Left lobe of liver (tissue), 2 donors: ENCODE measurements around the gene NUTM1. TPM values are rescaled to one million over a fixed set of nuclear protein-coding genes. Genes with fewer than 3 reads are reported as not detected.

ENCODE experiments used
- ATAC-seq: fragments of 200-7000 bp; cut with Tn5 transposase; one replicate; pipeline ENCODE4 v1.9.1; 2020; ENCODE audit warnings: mild to moderate bottlenecking, moderate library complexity
- DNase-seq: peaks from one replicate; pipeline ENCODE4 v3.0.0-alpha.2; 2020; ENCODE audit warnings: low spot score
- total RNA-seq: library from RNA; stranded (reverse); gene quantifications from one replicate; pipeline ENCODE4 v1.2.1, GENCODE V29; 2021
- donor health status: DM: no; HTN: no; CAD: no; lungs with moderate emphysema.
- donor health status: DM: no; HTN: yes; CAD: no.

Gene NUTM1, protein sequence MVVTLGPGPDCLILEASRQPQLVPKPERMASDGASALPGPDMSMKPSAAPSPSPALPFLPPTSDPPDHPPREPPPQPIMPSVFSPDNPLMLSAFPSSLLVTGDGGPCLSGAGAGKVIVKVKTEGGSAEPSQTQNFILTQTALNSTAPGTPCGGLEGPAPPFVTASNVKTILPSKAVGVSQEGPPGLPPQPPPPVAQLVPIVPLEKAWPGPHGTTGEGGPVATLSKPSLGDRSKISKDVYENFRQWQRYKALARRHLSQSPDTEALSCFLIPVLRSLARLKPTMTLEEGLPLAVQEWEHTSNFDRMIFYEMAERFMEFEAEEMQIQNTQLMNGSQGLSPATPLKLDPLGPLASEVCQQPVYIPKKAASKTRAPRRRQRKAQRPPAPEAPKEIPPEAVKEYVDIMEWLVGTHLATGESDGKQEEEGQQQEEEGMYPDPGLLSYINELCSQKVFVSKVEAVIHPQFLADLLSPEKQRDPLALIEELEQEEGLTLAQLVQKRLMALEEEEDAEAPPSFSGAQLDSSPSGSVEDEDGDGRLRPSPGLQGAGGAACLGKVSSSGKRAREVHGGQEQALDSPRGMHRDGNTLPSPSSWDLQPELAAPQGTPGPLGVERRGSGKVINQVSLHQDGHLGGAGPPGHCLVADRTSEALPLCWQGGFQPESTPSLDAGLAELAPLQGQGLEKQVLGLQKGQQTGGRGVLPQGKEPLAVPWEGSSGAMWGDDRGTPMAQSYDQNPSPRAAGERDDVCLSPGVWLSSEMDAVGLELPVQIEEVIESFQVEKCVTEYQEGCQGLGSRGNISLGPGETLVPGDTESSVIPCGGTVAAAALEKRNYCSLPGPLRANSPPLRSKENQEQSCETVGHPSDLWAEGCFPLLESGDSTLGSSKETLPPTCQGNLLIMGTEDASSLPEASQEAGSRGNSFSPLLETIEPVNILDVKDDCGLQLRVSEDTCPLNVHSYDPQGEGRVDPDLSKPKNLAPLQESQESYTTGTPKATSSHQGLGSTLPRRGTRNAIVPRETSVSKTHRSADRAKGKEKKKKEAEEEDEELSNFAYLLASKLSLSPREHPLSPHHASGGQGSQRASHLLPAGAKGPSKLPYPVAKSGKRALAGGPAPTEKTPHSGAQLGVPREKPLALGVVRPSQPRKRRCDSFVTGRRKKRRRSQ
- not detected for total RNA-seq

DNA sequence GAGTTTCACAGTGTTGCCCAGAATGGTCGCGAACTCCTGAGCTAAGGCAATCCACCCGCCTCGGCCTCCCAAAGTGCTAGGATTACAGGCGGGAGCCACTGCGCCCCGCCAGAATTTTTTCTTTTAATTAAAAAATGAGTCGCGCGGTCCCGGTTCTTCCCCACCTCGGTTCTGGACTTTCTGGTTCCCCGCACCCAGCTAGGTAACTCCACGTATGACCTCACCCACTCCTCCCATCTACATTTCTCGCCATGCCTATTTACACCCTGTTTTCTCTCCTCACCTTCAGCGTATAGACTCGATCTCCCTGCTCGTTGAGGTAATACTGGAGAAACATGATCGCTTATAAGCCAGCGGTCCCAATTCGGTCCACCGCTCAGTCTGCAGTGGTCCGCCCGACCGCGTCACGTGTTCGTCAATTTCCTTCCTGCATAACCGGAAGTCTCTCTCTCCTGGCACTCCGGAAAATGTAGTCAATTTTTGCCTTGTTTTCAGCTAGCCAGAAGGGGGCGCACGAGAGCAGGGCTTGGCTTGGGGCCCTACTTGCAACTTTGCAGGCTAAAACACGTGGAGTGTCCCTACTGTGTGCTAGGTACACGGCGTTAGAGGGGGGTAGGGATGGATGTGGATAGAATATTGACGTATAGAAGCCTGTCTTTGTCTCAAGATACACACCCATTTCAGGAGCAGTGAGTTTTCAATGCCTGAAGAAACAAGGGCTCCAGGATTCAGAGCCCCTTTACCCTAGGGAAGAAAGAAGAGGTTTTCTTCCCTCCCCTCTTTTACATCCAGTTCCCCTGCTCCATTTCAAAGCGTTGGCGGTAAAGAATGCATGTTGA, at the start of gene NUTM1, which contains the start of gene NOP10:
Gene NUTM1 (plus strand): TSS at position 579 of the 839 bp plus-strand sequence. CDS start 382 bp downstream, outside the sequence.
Gene NOP10 (minus strand): TSS at position 400 of the 839 bp plus-strand sequence. CDS start 63 bp downstream, at position 337.
- DNase-seq (peak; percentile 92), ATAC-seq (peak; percentile 98)

DNA sequence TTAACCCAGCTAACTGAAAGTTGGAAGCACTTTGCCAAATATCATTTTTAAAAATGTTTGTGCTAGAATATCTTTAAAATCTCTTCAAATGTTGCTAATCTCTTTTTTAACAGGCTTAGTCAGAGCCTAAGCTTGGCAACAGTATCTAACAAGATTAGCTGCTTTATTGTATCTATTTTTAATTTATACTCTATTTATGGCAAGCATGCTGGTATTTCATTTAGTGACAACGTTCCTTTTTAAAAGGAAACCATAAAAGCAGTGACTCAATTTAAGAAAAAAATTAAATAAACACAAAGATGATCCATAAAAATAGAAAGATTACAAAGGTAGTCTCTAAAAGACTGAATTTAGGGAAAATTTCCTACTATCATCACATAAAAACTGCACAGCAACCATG, 46.1 kb upstream of the NUTM1 start:
- DNase-seq, result no peak
- ATAC-seq, result no peak

DNA sequence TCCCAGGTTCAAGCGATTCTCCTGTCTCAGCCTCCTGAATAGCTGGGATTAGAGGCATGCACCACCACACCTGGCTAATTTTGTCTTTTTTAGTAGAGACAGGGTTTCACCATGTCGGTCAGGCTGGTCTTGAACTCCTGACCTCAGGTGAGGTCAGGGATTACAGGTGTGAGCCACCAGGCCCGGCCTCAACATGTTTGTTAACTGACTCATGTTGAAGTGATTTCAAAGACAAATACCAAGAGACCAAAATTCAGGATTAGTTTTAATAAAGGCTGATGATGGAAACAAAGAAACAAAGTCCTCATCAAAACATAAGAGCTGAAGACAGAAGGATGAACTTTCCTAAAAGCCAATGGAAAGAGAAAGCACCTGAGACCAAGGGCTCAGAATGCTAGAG, 42.1 kb upstream of the NUTM1 start:
- DNase-seq (no peak), ATAC-seq (no peak)

DNA sequence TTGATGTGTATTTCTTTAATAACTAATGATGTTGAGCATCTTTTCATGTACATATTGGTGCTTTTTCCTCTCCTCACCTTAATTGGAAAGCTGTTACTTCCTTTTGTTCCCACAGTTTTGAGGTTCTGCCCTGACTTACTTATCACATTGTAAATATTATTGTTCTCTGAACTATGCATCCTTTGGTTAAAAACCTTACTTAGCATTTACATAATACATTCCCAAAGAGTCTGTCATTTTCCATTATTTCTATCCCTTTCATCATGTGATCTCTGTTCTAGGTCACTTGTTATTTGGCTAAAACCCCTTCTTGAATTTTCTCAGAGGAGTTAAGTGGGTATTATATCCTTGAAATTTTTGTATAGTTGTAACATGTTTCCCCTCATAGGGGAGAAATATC, 38.5 kb upstream of the NUTM1 start:
- ATAC-seq, result no peak

DNA sequence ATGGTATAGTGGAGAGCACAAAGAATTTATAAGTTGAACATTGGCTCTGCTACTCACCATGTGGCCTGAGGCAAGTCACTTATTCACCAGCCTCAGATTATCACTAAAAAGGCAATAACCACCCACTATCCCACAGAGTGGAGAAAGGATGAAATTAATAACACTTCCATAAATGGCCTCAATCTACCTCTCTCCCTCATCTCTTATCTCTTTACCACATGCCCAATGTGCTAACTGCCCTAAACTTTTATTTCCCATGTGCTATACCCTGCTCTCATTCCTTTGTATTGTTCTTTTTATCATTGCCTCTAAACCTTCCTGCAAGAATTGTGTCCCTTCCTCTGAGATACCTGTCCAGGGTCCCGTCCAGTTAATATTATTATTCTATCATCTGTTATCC, 31.6 kb upstream of the NUTM1 start:
- DNase-seq, result no peak
- no peak for ATAC-seq

More for the DNA sequence above, 38.5 kb upstream of the NUTM1 start:
- no peak for DNase-seq

DNA sequence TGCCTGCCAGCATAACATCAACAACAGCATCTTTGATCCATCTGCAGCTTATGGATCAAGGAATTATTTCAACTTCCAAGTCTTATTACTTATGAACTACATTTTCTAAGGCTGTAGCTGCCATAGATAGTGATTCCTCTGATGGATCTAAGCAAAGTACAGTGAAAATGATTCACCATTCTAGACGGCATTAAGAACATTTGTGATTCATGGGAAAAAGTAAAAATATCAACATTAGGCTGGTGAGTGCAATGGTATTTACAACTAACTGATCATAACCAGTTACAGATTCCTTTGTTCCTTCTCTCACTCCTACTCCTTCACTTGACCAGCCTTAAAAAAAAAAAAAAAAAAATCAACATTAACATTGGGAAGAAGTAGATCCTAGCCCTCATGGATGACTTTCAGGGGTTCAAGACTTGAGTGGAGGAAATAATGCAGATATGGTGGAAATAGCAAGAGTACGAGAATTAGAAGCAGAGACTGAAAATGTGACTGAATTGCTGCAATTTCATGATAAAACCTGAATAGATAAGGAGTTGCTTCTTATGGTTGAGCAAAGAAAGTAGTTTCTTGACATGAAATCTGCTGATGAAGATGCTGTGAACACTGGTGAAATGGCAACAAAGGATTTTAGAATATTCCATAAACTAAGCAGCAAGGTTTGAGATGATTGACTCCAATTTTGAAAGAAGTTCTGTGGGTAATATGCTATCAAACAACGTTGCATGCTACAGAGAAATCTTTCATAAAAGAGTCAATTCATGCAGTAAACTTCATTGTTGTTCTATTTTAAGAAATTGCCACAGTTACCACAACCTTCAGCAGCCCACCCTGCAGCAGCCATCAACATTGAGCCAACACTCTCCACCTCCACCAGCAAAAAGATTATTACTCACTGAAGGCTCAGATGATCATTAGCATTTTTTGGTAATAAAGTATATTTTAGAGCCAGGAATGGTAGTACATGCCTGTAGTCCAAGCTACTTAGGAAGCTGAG, 28.3 kb upstream of the NUTM1 start:
- DNase-seq, result no peak
- no peak for ATAC-seq

DNA sequence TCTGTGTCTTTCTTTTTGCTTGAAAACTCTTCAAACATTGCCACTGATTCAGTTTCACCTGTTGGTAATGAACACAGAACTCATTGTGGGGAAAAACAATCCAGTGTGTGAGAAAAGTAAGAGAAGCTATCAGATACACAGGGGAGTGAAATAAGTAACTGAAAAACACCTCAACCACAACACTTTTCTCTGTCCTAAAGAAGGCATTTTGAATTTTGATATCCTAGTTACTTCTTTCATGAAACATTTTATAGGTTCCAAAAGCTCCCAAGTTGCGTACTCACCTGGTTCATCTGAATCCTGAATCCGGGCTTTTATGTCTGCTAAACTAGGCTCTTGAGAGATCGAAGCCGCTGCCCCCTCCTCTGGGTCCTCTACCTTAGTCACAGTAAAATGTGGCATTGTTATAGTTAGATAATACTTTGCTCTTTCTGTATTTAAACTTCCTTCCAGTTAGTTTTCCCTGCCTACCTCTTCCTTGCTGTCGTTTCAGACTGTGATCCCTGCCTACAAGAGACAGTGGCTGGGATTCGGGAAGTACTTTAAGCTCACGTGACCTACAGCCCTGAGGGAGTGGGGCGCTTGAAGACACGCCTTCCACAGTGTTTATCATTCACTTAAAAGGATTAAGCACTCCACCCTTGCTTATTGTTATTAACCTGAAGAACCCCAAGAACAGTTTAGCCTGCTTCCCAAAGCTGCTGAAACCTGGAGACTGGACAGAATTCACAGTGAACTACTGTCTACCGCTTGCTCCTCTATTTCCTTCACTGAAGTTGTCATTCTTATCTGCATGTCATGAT, 24.6 kb upstream of the NUTM1 start:
- peak; percentile 98 for ATAC-seq
- DNase-seq, result peak; percentile 74

DNA sequence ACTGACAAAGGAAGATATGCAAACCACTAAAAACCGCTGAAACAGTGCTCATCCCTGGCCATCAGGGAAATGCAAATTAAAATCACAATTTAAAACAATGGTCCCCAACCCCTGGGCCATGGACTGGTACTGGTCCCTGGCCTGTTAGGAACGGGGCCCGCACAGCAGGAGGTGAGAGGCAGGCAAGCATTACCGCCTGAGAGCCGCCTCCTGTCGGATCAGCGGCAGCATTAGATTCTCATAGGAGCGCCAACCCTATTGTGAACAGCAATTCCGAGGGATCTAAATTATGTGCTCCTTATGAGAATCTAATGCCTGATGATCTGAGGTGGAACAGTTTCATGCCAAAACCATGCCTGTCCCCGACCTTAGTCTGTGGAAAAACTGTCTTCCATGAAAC, 19.9 kb upstream of the NUTM1 start:
- ATAC-seq, result no peak
- DNase-seq, result no peak

DNA sequence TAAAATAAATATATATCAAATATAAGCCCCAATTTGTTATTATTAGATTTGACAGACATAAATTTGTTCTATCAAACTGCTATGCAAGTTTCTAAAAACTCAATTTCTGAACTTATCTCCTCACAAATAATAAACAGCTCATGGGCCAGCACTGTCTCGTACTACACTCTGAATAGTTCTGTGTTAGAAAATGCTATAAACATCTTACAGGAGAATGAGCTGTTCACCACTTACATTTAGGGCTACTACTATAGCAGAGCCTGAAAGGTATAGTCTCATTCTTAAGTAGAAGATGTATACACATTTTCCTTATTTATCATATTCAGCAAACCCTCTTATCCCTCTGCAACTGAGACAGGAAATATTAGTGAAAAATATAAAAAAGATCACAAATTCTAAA, 18.2 kb upstream of the NUTM1 start:
- no peak for ATAC-seq
- no peak for DNase-seq

DNA sequence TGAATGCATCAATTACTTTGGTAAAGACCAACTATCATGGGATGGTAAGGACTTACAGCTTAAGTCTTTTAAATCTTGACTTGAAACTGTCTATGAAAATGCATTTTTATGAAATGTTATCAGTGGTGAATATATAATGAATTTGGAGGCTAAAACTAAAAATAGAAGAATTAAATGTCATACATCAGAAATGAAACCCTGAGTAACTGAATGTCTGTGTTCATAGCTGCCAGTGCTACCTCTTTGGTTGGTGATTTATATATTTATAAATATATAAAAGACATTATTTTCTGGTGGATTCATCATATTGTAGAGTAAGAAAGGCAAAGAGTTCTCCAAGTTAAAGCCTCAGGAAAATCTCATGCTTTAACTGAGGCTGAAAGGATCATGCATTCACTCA, 17.7 kb upstream of the NUTM1 start:
- DNase-seq, result no peak
- no peak for ATAC-seq

DNA sequence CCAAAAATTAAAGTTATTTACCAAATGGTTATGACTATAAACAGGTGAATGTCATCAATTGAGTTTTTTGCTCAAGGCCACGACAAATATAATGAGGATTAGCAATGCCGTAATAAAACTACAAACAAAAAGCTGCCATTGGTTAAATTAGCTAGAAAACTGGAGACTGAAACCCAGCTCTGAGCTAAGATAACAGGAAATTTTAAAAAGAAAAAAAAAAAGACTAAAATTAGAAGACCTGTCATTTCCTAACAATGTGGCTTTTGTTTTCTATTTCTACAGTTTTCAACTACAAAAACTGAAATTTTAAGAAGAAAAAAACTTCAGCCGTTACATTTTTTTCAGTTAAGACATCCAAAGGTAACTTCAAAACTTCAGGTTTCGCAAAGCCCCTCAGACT, 15.2 kb upstream of the NUTM1 start:
- DNase-seq (no peak), ATAC-seq (no peak)

DNA sequence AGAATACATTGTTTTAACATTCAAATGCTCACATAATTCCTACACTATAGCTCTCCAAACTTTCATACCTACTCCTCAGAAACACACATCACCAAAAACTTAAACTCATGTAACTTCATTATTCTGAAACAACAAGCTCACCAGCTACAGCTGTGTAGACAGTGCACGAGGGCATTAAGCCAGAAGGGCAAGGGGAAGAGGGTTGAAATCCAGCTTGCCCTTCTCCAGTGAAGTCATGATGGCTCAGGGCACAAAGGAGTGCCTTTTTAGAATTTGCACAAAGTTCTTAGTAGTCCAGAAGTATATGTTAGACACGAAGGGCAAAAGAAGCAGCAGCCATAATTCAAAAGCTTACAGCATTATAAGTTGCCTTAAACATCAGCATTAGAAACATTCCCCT, 14.1 kb upstream of the NUTM1 start:
- DNase-seq (no peak), ATAC-seq (no peak)

DNA sequence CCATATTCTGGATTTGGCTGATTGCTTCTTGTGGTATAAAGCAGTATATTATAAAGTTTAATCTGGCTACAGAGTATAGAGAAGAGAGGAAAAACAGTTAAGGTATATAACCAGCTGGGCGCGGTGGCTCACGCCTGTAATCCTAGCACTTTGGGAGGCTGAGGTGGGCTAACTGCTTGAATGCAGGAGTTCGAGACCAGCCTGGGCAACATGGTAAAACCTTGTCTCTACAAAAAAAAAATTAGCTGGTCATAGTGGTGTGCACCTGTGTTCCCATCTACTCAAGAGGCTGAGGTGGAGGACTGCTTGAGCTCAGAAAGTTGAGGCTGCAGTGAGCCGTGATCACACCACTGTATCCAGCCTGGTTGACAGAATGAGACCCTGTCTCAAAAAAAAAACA, 12.8 kb upstream of the NUTM1 start:
- DNase-seq (no peak), ATAC-seq (no peak)

DNA sequence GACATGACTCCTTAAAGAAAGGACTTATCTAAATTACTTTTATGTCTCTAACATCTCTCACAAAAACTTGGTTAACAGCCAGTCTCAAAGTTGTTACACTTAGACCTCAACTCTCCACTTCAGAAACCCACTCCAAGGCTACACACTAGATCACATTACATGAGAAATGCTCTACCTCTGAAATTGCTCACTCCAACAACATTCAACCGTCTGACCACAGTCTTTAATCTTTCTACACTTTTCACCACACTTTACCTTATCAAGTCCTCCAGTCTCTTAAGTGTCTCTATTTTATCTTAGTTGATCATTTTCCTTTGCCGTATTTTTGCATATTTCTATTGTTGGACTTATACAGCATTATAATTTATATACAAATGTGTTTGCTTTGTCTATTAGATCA, 11.3 kb upstream of the NUTM1 start:
- DNase-seq (no peak), ATAC-seq (no peak)

DNA sequence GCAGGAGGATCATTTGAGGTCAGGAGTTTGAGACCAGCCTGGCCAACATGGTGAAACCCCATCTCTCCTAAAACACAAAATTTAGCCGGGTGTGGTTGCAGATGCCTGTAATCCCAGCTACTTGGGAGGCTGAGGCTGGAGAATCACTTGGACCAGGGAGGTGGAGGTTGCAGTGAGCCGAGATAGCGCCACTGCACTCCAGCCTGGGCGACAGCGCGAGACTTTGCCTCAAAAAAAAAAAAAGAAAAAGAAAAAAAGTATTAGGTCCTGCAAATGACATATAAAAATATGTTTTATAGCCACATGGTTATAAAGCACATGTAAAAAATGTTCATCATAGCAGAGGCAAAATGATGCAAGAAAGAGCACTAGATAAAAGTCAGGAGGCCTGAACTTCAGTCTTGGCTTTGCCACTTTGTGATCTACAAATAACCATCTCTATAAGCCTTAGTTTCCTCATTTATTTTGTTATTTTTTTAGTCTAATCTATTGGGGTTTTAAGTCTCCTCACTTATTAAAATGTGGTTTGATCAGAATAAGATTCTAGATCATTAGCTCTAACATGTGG, 10.5 kb upstream of the NUTM1 start:
- DNase-seq (no peak), ATAC-seq (no peak)

DNA sequence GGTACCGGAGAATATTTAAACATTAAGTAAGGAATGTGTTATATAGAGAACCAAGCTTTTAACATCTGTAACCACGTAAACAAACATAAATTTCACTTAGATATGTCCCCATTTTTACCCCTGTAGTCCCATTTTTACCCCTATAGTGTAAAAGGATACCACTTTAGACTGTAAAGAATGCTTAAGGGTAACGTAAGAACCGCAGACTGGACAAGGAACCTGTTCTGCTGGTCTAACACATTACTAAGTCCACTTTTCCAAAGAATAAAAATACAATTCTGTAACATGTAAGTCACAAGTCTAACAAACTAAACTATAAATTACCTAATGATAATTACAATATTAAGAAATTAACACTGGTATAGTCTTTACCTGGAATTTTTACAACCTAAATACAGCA, 8.4 kb upstream of the NUTM1 start:
- no peak for DNase-seq
- ATAC-seq, result no peak

DNA sequence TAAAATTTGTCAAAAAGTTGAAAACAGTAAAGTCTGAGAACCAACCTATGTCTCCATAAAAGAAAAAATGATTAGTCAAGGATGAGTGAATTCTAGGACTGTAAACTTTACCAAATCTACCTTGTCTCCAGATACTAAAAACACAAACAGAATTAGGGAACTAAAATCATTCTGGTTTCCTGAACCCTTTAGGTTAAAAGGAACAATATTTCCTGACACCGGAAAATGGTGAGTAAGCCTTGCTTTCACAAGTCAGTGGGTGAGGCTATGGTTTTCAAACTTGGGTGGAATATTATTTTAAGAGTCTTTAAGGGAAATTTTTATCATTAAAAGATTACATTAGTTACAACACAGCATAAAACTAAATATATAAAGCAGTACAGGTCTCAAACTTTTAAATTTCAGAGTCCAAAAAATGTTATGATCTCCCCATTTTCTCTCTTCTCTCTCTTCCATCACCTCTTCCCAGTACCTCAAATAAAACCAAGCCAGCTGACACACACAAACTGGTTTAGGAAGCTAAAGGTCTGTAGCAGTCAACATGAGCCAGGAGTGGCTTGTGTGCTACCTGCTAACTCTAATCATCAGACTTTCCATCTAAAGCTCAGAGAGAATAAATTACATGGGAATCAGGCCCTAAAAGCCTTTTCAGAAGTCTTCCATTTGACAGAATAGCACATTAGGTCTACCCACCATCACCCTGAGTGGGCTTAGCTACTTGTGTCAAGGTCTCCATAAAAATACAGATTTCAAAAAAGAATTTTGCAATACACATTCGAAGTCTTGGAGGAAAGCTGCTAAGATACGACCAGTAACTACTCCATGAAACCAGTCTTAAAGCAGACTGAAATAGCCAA, 7.7 kb upstream of the NUTM1 start:
- ATAC-seq, result no peak
- no peak for DNase-seq
